PFSK-1 (cell line): ENCODE results near the gene TNRC6A.

Experiments
- FOXP2 ChIP-seq: optimal IDR thresholded peaks from 2 replicates; pipeline ENCODE3; 2011; ENCODE audit warnings: borderline replicate concordance, control low read depth, inconsistent platforms; ENCODE audit not compliant: insufficient read depth; ENCODE audit errors: extremely low read length, extremely low read depth
- POLR2AphosphoS5 ChIP-seq: IDR thresholded peaks from 2 replicates; pipeline ENCODE4 v1.6.1; 2012; ENCODE audit warnings: low read depth, mild to moderate bottlenecking, control low read depth, low read length, moderate library complexity
- SIN3A ChIP-seq: IDR thresholded peaks from 2 replicates; pipeline ENCODE4 v1.6.1; 2012; ENCODE audit warnings: mild to moderate bottlenecking, low read length, moderate library complexity, borderline replicate concordance; ENCODE audit not compliant: insufficient read depth
- TAF1 ChIP-seq: IDR thresholded peaks from 2 replicates; pipeline ENCODE4 v1.6.1; 2012; ENCODE audit warnings: low read length, control low read depth, borderline replicate concordance; ENCODE audit not compliant: insufficient read depth
- TF ChIP-seq, protein P1 (sequence below), 2 experiments: IDR thresholded peaks; 2 replicates each; pipeline versions ENCODE4 v1.6.1 to v1.8.0; 2011 to 2012; ENCODE audit warnings: low read depth in 2 of 2, low read length in 2 of 2, control low read depth in 1 of 2, inconsistent platforms in 1 of 2, mild to moderate bottlenecking in 1 of 2, moderate library complexity in 1 of 2; ENCODE audit not compliant: insufficient read depth in 1 of 2

Gene TNRC6A

DNA sequence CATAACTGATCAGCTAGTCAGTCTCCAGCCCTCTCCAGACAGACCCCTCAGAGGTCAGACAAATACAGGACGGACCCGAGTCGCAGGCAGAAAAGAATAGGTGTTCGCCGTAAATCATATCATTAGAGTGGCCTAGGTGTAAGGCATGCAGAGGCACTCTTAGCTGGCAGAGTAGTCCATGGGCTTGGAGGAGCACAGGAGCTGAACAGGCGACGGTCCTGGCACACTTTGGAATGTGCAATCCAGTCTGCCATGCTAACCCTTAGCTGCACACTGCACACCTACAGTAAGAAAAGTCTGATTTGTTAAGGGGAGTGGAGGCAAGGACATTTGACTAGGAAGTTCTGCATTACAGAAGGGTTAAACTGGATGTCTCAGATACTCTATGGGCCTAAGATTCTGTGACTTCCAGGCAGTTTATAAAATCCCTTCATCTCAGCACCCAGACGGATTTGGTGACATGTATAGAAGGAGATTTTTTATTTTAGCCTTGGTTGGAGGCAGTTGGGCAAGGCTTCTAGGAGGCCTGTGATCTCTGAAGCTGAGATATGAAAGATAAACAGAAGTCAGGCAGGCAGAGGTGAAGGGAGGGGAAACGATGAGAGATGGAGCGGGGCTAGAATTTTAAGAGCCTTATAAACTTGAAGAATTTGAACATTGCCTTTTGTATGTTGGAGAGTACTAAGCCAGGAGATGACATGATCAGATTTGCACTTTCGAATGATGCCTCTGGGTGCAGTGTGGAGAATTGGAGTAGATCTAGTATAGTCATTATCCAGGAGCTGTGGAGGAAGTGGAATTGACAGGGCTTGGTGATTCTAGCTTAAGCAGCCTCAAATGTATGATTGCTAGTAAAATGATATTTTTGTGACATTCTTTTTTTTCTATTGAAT is 81.7 kb downstream of the TNRC6A start:
- TF ChIP-seq SIN3A (no peak), POLR2AphosphoS5 (no peak), TAF1 (no peak), FOXP2 (no peak)
- TF ChIP-seq, protein P1, sequence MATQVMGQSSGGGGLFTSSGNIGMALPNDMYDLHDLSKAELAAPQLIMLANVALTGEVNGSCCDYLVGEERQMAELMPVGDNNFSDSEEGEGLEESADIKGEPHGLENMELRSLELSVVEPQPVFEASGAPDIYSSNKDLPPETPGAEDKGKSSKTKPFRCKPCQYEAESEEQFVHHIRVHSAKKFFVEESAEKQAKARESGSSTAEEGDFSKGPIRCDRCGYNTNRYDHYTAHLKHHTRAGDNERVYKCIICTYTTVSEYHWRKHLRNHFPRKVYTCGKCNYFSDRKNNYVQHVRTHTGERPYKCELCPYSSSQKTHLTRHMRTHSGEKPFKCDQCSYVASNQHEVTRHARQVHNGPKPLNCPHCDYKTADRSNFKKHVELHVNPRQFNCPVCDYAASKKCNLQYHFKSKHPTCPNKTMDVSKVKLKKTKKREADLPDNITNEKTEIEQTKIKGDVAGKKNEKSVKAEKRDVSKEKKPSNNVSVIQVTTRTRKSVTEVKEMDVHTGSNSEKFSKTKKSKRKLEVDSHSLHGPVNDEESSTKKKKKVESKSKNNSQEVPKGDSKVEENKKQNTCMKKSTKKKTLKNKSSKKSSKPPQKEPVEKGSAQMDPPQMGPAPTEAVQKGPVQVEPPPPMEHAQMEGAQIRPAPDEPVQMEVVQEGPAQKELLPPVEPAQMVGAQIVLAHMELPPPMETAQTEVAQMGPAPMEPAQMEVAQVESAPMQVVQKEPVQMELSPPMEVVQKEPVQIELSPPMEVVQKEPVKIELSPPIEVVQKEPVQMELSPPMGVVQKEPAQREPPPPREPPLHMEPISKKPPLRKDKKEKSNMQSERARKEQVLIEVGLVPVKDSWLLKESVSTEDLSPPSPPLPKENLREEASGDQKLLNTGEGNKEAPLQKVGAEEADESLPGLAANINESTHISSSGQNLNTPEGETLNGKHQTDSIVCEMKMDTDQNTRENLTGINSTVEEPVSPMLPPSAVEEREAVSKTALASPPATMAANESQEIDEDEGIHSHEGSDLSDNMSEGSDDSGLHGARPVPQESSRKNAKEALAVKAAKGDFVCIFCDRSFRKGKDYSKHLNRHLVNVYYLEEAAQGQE (IDR thresholded peaks at IDR 0.05; ENCODE audit: insufficient read depth in 1 of 2, low read depth in 2 of 2, low read length in 2 of 2) = no peak

DNA sequence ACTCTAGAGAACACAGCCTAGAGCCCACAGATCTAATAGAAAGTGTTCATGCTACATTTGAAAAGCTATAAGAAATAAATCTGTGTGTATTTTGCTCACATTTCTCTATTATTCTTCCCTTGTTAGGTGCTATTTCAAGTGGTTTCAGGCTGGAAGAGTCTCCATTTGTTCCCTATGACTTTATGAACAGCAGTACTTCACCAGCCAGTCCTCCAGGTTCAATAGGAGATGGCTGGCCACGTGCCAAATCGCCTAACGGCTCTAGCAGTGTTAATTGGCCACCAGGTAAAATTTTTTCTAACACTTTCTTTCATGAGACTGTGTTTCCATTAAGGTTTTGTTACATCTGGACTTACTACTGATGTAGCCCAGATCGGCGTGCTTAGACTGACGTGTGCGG is 85.6 kb downstream of the TNRC6A start:
- TF ChIP-seq POLR2AphosphoS5 (no peak), SIN3A (no peak), TAF1 (no peak), FOXP2 (no peak)
- TF ChIP-seq, protein P1 (IDR thresholded peaks at IDR 0.05; ENCODE audit: insufficient read depth in 1 of 2, low read depth in 2 of 2, low read length in 2 of 2) = no peak

DNA sequence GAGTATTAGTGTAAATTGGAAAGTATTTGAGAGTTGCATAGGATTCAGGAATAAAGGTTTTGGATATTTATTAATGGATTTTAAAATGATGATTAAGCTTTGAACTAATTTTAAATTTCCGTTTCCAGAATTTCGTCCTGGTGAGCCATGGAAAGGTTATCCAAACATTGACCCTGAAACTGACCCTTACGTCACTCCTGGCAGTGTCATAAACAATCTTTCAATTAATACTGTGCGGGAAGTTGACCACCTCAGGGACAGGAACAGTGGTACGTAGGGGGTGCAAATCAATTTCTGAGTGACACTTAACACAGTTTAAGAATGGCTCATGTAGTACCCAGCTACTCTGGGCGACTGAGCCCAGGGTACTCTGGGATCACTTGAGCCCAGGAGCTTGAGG is 87.2 kb downstream of the TNRC6A start:
- no peak for TF ChIP-seq SIN3A
- TF ChIP-seq, protein P1 (IDR thresholded peaks at IDR 0.05; ENCODE audit: insufficient read depth in 1 of 2, low read depth in 2 of 2, low read length in 2 of 2) = no peak
- TF ChIP-seq FOXP2 = no peak
- no peak for TF ChIP-seq TAF1
- no peak for TF ChIP-seq POLR2AphosphoS5

DNA sequence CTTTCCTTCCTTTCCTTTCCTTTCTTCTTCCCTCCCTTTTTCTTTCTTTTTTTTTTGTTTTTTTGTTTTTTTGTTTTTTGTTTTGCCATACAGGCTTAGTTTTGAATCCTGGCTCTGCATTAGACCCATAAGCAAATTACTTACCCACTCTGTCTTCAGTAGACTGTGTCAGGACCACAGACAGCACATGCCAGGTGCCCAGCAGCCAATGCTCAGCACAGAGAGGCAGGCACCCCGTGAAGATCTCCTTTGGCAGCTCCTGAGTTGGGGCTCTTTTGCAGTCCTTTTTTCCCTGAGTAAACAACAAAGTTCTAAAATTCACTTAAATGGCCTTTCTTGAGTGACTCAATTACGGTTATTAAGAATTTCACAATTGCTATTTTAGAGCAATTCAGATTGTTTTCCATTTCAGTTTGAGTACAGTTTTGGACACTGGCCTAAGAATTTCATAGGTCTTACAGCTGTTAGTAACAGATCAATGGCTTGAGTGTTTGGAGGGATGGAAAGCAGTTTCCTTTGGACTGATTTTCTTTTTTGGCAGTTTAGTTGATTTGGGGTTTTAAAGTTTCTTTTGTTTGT is 90.1 kb downstream of the TNRC6A start:
- TF ChIP-seq POLR2AphosphoS5 (no peak), SIN3A (no peak), TAF1 (no peak), FOXP2 (no peak)
- TF ChIP-seq, protein P1 (IDR thresholded peaks at IDR 0.05; ENCODE audit: insufficient read depth in 1 of 2, low read depth in 2 of 2, low read length in 2 of 2) = no peak
